KBM-7 (cell line): ENCODE measurements around the gene ATF6B.
"Not testable (repeated sequence)": the region's sequence is repeated elsewhere in the genome, so short reads cannot be mapped to it uniquely, and the experiment has no call there.

Experiments used
- DNase-seq: peaks from one replicate; pipeline ENCODE4 v3.0.0-alpha.2; 2015
- in situ Hi-C: fragments of 300-500 bp; cut with MboI; formaldehyde crosslinking; loops from 2 replicates; pipeline ENCODE4 v1.14.3; 2020; ENCODE audit warnings: low sequenced_read_pairs, low pct_unique_long_range_greater_than_20kb, mixed read lengths

ATF6B gene

DNA sequence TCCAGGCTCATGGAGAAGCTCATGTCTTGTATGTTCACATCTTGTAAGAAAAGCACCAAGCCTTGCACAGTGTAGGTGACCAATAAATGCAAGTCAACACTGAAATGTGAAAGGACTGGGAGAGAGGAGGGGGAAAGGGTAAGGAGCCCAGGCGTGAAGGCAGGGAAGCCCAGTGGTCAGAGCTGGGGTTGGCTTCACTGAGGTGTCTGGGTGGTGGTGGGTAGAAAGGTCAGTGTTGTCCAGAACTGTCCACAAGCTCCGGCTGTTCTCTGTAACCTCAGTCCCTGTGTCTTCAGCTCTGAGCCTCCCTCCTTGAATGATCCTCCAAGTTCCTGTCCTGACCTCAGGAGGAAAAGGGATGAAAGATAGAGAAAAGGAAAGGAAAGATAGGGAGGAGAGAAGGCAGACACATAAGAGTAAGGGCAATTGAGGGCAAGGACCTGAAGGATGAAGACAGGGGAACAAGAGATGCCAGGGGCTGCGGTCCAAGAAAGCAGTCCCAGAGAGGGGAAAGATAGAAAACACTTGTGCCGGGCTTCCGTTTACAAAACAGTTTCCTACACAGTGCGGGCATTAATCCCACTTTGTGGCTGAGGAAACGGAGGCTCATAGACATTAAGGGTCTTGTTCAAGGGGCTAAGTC is 16.5 kb downstream of the ATF6B start:
- DNase-seq: no peak
- in situ Hi-C loops: no loop called here

DNA sequence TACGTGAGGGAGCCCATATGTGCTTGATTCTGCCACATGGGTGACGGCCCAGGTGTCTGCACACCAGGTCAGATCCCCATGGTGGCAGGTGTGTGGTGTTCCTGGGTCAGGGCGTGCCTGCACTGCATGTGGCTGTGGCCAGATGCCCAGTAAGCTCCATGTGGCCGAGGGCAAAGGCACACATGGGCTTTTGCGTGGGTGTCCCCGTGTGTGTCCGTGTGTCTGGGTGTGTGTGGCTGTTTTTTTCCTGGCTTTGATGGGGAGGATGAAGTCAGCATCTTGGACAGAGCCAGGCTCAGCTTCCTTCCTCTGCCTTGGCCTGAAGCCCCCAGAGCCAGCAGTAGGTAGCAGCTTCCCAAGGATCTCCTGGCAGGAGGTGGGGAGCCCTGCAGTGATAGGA is 17.4 kb downstream of the ATF6B start:
- in situ Hi-C loops: no loop called here

DNA sequence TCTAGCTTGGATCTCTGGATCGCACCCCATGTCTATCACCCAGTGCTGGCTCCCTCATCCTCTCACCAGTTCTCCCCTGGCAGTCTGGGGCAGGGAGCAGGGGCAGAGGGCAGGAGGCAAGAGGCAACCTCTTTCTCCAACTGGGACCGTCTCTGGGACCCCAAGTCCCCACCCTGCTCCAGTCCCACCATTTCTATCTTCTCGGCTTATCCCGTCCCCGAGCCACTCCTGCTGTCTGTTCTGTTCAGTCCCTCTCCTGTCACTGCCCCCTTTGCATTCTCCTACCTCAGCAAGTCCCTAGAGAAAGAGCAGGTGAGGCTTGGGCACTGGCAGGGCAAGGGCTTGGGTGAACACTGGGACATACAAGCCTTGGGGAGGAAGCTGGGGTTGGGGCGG is 18.3 kb downstream of the ATF6B start:
- in situ Hi-C loops: no loop called here
- no peak for DNase-seq

More for the DNA sequence above, 17.4 kb downstream of the ATF6B start:
- DNase-seq: no peak

DNA sequence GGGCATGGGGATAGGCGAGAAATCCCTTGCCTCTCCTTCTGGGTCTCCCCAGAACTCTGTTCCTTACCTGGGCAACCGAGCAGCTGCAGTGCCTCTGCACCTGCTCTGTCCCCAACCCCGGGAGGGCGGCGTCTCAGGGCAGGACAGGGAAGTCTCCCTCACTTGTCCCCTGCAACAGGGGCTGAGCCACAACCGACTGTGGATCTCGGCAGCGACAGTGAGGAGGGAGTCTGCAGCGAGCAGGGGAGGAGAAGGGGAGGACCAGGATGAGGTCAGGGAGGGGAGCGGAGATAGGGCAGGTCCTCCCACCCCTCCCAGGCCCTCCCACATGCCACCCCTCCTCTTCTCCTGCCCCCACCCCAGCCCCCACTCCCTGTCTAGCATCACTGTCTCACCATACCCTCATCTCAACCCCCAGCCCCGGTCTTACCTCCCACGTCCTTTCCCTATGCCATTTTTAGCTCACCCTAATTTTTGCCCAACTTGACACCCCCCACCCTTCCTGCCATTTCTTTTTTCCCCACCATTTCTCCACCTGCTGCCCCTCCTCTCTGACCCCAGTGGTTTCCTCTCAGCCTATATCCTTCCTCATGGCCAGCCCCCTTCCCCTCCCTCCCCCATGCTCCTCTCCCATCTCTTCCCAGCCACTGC is 18.8 kb downstream of the ATF6B start, which contains the start of gene TNXB:
TSS of gene TNXB (minus strand) at position 225 of the 651 bp plus-strand sequence. CDS start 11,140 bp downstream, outside the sequence.
- no peak for DNase-seq
- in situ Hi-C loops: no loop called here

DNA sequence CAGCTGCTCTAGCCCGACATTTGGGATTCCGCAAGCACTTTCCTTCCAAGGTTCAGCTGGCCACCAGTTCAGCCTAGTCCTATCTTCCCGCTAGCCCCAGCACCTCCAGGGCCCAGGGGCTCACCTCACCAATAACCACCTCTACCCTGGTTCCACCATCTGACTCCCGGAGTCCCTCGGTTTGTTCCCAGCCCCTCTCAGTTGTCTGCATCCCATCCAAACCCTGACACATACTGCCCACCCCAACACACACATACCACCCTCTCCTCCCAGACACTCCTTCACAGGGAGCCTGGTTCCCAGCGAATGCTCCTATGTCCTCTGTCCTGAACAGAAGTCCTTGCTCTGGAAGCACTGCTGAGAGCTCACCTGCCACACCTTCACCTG is 19.3 kb downstream of the ATF6B start:
- no peak for DNase-seq
- in situ Hi-C loops: no loop called here

DNA sequence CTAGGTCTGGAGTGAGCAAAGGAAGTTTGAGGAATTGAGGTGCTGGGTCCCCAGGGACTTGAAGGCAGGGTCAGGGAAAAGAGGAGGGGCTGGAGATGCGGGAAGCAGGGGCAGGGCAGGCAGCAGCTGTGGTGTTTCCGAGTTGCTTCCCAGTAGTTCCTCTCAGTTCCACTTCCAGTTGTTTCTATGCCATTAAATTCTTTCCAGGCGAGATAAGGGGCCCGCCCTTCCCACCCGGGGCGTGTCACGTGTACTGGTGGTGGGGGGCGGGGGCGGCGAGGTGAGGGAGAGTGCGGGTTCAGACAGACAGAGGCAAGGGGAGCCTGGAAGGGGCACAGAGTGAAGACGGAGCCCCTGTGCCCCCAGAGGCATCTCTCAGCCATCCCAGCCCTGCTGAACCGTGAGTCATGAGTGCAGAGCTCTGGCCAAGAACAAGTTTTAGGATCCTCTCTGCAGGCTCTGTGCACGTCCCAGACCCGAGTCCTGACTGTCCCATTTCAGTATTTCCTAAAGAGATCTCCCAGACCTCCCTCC is 19.9 kb downstream of the ATF6B start:
- in situ Hi-C loops: no loop called here
- DNase-seq: no peak

DNA sequence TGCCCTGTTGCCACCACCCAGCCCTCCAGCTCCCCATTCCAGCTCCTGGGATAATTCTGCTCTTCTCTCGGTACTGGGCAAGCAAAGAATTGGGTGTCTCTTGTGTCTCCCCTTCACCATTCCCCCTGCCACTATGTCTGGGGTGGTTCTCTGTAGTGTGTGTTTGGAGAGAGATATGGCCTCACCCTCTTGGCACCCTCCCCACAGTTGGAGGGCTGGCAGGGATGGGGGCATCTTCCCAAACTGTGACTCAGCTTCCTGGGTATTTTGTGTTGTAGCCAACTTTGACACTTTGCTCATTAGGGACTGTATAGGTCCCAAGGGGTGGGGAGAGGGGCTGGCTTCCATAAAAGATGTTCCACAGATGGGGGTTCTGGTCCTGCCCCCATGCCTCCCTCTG is 20.6 kb downstream of the ATF6B start:
- in situ Hi-C loops: no loop called here

DNA sequence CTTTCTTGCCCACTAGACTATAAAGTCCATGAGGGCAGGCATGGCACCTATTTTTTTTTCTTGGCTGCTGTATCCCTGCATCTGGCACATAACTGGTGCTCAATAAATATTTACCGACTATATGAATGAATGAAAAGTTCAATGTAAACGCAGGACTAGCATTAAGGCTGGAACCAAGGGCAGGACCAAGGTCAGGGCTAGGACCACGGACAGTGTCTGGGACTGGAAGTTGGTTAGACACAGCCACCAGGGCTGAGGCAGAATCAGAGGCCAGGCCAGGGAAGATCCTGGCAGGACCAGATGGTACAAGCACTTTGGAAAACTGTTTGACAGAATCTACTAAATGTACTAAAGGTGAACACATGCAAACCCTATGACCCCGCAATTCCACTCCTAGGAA is 22.6 kb downstream of the ATF6B start:
- in situ Hi-C loops: no loop called here
- DNase-seq: no peak

More for the DNA sequence above, 20.6 kb downstream of the ATF6B start:
- DNase-seq: no peak

DNA sequence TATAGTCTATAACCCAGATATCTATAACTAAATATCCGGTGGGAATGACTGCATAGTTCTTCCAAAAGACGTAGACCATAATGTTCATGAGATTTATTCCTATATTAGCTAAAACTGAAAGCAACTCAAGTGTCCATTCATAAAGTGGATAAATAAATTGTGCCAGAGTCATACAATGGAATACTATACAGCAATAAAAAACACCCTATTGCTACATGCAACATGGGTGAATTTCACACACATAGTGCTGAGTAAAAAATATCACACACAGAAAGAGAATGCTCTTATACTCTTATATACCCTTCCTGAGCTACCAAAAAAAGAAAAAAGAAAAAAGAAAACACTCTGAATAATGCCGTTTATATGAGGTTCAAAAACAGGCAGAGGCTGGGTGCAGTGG is 25.8 kb downstream of the ATF6B start:
- DNase-seq: no peak
- in situ Hi-C loops: no loop called here

DNA sequence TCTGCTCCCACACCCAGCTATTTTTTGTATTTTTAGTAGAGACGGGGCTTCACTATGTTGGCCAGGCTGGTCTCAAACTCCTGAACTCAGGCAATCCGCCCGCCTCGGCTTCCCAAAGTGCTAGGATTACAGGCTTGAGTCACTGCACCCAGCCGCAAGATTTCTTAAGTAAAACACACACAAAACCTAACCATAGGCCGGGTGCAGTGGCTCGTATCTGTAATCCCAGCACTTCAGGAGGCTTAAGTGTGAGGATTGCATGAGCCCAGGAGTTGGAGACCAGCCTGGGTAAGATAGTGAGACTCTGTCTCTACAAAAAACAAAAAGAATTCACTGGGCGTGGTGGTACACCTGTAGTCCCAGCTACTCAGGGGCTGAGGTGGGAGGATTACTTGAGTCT is 27.8 kb downstream of the ATF6B start:
- DNase-seq, in situ Hi-C loops: not testable (repeated sequence)

DNA sequence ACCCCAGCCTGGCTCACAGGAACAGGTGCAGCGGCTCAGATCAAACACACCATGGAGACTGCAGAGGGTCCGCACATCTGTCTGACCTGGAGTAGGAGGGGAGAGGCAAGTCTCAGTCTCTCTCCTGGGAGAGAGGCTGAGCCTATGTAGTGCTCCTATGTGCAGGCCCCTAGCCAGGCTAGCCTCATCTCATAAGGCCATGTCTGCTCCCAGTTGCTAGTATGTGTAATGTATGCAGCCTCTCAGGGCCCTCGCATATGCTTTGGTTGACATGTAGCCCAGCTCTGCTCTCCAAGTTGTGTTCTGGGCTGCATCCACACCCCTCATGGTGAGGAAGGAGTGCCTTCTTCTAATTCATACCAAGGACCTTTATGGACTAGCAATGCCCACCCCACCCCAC is 30.7 kb downstream of the ATF6B start:
- no peak for DNase-seq
- in situ Hi-C loops: no loop called here

DNA sequence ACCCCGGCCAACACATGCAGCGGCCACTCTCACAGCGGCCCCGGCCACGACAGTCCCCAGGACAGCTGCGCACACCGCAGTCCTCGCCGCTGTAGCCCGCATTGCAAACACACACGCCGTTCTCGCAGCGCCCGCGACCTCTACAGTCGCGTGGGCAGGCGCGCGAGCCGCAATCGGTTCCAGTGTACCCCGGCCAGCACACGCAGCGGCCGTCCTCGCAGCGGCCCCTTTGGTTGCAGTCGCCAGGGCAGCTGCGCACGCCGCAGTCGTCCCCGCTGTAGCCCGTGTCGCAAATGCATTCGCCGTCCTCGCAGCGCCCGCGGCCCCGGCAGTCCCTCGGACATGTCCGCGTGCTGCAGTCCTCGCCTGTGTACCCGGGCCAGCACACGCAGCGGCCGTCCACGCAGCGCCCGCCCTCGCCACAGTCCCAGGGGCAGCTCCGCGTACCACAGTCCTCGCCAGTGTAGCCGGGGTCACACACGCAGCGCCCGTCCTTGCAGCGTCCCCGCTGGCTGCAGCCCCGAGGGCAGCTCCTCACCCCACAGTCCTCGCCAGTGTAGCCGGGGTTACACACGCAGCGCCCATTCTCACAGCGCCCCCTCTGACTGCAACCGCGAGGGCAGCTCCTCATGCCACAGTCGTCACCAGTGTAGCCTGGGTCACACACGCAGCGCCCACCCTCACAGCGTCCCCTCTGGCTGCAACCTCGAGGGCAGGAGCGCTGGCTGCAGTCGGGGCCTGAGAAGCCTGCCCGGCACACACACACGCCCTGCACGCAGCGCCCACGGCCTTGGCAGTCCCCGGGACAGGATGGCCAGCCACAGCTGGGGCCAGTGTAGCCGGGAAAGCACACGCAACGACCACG is 31.4 kb downstream of the ATF6B start:
- in situ Hi-C loops: no loop called here
- no peak for DNase-seq

DNA sequence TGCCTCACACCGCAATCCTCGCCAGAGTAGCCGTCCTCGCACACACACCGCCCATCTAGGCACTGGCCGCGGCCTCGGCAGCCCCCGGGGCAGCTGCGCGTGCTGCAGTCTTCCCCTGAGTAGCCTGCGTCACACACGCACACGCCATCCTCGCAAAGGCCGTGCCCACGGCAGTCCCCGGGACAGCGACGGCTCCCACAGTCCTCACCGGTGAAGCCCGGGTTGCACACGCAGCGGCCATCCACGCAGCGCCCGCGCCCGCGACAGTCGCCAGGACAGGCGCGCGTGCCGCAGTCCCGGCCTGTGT is 32.0 kb downstream of the ATF6B start:
- DNase-seq: no peak
- in situ Hi-C loops: no loop called here

DNA sequence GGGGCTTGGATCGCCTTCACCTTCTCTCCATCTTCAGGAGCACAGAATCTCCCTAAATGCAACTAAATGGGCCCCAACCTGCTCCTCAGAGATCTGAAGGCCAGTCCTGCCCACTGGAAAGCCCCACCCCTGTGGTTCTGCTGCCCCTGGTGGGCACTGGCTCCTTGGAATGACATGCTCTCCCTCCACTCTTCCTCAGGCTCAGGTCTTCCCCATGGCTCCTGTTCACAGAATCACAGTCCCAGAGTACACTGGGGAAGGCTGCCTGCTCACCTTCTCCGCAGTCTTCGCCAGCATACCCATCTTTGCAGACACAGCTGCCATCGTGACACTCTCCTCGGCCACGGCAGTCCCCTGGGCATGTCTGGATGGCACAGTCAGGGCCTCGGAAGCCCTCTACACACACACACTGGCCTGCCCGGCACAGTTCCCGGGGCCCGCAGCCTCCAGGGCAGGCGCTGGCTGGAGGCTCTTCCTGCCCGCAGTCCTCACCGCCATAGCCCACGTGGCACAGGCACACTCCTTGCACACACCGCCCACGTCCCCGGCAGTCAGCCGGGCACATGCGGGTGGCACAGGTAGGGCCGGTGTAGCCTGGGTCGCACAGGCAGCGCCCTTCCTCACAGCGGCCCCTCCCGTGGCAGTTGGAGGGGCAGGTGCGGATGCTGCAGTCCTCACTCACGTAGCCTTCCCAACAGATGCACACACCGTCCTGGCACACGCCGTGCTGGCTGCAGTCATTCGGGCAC is 32.5 kb downstream of the ATF6B start:
- no peak for DNase-seq
- in situ Hi-C loops: no loop called here

DNA sequence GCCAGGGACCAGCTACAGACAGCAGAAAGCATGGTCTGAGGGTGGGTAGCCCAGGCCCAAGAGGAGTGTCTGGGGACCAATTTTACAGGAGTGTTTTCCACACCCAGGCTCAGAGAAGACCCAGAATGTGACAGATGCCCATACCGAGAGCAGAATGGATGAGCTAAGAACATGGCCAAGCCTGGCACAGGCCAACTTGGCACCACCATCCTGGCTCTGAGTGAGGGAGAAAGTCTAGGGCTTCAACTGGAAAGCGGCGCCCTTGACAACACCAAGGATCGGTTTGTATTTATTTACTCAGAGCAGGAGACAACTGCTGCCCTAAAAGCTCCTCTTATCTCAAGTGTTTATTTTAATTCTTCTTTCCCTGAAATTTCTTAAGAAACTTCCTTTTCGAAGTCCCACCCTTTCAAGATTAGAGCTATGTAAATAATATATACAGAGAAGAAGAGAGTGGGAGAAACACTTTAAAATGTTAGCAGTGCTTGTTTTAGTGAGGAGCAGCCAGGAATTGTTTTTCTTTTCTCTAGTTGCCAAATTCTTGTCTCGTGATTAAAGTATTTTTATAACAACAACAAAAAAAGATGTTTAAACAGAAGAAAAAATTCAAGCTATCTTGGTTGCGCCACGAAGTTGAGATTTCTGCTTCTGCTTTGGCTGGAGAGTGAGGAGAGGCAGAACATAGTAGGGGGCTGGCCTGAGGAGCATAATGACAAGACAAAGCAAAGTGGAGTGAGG is 35.1 kb downstream of the ATF6B start:
- in situ Hi-C loops: no loop called here
- DNase-seq: no peak

DNA sequence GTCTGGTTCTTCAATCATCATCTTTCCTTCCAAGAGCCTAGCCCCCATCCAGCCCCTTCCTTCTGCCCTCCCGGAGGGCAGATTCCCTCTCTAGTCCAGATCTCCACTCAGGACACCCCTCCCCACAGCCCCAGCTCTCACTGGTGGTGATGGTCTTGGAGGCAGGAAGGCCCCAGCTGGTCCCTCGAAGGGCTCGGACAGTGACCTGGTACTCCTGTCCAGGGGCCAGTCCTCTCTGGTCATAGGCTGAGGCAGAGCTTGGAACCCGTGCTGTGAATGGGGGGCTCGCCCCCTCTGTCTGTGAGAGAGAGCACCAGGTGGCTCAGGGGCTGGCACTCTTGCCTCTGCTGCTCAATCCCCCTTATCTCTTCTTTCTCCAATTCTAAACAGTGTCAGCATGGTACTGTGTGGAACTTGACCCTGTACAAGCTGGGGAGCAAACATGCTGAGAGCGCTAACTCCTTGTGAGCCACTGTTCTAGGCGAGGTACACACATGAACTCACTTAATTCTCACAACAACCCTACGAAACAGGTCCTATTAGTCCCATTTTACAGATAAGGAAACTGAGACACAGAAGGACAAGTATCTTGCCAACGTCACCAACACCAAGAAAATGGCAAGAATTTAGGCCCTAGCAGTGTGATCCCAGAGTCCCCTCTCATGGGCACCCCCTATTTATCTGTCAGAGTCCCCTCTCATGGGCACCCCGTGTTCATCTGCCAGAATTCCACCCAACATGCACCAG is 38.8 kb downstream of the ATF6B start:
- DNase-seq: no peak
- in situ Hi-C loops: no loop called here

DNA sequence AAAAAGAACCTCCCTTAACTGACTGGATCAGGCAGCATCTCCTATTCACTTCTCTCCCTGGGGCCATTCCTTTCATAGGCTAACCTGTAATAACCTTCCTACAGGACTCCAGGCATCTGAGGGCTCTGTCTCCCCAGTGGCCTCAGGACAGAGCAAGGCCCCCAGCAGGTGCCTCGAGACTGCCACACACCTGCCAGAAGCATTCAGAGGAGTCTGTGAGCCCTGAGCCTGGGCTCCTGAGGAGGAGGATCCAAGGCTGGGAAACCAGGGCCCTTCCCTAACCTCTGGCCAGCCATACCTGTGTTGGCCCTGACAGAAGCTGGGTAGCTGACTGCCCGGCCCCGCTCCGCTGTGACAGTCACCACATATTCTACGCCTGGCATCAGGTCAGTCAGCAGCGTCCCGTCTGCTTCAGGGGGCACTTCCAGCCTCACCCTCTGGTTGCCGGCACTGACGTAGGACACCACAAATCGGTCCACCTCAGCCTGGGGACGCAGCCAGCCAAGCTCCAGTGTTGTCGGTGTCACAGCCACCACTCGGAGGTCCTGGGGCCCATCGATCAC is 39.5 kb downstream of the ATF6B start:
- DNase-seq: no peak
- in situ Hi-C loops: no loop called here
